IPS-18a (cell line): ENCODE measurements around the gene SLCO3A1.

ENCODE experiments used
- H3K27ac ChIP-seq: one replicate; pipeline ENCODE4 v1.5.1; 2013; ENCODE audit warnings: low read length
- H3K27me3 ChIP-seq: one replicate; pipeline ENCODE4 v1.6.1; 2013; ENCODE audit warnings: mild to moderate bottlenecking, low read length; ENCODE audit not compliant: control insufficient read depth, insufficient read depth
- H3K36me3 ChIP-seq: one replicate; pipeline ENCODE4 v1.6.1; 2013; ENCODE audit warnings: low read depth, low read length; ENCODE audit not compliant: control insufficient read depth
- H3K4me1 ChIP-seq: one replicate; pipeline ENCODE4 v1.6.1; 2013; ENCODE audit warnings: low read depth, low read length; ENCODE audit not compliant: control insufficient read depth
- H3K4me3 ChIP-seq: one replicate; pipeline ENCODE4 v1.5.1; 2013; ENCODE audit warnings: low read length
- H3K9ac ChIP-seq: one replicate; pipeline ENCODE4 v1.6.1; 2013; ENCODE audit warnings: mild to moderate bottlenecking, low read length, moderate library complexity
- H3K9me3 ChIP-seq: one replicate; pipeline ENCODE4 v1.6.1; 2013; ENCODE audit warnings: low read depth, low read length; ENCODE audit not compliant: control insufficient read depth

SLCO3A1 gene

DNA sequence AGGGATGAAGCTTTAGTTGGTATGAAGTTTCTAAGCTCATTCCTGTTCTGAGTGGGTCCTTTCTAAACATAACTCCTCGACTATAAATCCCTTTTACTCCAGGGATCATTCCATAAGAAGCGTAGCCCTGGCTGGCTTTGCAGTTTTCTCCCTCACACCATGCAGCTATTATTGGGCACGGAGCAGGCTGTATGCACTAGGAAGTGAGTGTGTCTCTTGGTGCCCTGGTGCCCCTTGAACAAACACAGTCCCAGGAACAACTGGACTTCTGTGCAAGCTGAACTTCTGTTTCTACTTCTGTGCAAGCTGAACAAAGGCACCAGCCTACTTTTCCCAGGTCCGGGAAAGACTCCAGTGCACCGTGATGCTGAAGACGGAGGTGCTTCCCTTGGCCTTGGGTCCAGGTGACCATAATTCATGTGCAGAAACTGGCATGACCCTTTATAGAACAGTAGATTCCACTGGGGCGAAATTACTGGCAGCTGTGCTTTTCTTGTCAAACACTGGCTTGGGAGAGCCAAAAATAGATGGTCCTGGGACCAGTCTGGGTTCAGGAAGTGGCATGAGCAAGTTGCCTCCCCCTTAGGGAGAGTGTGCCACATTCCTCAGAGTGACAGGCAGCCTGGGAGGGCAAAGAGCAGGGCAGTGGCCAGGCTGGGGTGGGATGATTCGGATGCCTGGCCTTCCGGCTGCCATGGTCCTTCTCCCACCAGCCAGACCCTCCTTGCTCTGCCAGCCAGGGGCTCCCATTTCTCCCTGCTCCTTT is 127.2 kb downstream of the SLCO3A1 start:
- H3K9ac ChIP-seq, result no peak overlapping the region
- no peaks in the 10 kb centered on the region for H3K9me3 ChIP-seq
- H3K27me3 ChIP-seq, result no peaks in the 10 kb centered on the region

DNA sequence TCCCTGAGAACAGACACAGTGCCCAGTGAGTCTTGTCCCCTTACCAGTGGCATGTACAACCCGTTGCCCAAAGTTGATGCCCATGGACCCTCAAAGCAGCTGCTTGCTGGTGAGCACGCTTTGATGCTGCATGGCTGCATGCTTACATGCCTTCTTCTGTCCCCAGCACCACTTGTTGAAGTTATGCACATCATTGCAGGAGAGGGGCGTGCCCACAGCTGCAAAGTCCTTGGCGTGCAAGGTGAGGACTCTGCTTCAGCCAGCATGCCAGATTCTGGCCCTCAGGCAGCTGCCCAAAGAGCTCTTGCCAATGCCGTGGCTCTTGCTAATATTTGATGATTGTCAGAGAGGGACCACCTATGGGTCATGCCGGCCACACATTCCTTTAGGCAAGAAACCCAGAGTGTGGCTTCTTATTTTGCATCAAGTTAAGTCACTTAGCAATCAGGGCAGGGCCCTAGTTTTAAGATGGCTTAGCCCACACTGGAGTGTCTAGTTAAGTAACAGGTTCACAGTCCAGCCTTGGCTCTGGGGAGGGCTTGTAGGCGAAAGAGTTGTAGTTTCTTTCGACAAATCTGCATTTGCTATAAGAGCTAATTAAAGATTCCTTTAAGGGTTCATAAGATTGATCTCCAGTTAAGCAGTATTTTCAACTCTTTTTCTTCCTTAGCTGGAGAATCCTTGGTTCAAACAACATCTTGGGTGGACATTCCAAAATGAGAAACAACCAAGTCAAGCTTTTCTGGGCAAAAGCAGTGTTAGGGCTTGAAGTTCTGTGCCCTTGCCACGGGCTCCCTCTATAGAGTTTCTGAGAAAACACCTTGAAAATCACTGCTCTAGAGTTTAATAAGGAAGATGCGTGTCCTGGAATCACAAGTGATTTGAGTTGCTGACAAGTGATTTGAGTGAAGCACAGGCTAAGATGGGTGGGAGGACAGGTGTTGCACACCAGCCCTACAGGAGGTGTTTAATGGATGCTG is 128.6 kb downstream of the SLCO3A1 start:
- H3K4me1 ChIP-seq, result peaks cover 4% of the 10 kb centered on the region
- no peaks in the 10 kb centered on the region for H3K36me3 ChIP-seq
- no peaks in the 10 kb centered on the region for H3K27me3 ChIP-seq
- no peak overlapping the region for H3K4me3 ChIP-seq
- no peak overlapping the region for H3K27ac ChIP-seq
- no peak overlapping the region for H3K9ac ChIP-seq
- H3K9me3 ChIP-seq, result no peaks in the 10 kb centered on the region

More for the DNA sequence above, 127.2 kb downstream of the SLCO3A1 start:
- H3K4me1 ChIP-seq, result peaks cover 4% of the 10 kb centered on the region
- H3K27ac ChIP-seq, result no peak overlapping the region
- no peak overlapping the region for H3K4me3 ChIP-seq
- no peaks in the 10 kb centered on the region for H3K36me3 ChIP-seq

- no peak overlapping the region for H3K27ac ChIP-seq
- no peaks in the 10 kb centered on the region for H3K27me3 ChIP-seq
- H3K9me3 ChIP-seq, result no peaks in the 10 kb centered on the region
- H3K9ac ChIP-seq, result no peak overlapping the region
- peaks cover 4% of the 10 kb centered on the region for H3K4me1 ChIP-seq
- no peak overlapping the region for H3K4me3 ChIP-seq
- no peaks in the 10 kb centered on the region for H3K36me3 ChIP-seq
Observed at GRCh38 chr15:91983729-91984340, 130.3 kb downstream of the SLCO3A1 start.

DNA sequence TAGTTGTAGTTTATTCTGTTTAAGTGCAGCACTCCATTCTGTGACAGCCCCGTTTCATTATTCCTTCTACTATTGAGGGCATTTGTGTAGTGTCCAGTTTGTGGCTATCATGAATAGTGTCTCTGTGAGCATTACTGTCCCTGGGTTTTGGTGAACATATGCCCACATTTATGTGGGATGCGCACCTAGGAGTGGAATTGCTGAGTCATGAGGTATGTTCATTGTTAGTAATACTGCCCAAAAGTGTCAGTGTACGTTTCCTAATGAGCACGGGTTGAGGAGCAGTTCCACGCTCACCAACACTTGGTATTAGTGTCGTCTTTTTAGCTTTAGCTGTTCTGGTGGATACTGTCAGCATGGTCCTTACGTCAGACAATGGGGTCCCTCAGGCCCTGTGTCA is 131.8 kb downstream of the SLCO3A1 start:
- peaks cover 4% of the 10 kb centered on the region for H3K4me1 ChIP-seq
- no peak overlapping the region for H3K27ac ChIP-seq
- H3K9me3 ChIP-seq, result no peaks in the 10 kb centered on the region
- H3K9ac ChIP-seq, result no peak overlapping the region
- no peaks in the 10 kb centered on the region for H3K36me3 ChIP-seq
- H3K4me3 ChIP-seq, result no peak overlapping the region
- no peaks in the 10 kb centered on the region for H3K27me3 ChIP-seq

GRCh38 chr15:91988071-91988470 is 134.6 kb downstream of the SLCO3A1 start:
- H3K36me3 ChIP-seq, result no peaks in the 10 kb centered on the region
- H3K27me3 ChIP-seq, result no peaks in the 10 kb centered on the region
- no peak overlapping the region for H3K27ac ChIP-seq
- H3K4me1 ChIP-seq, result no peaks in the 10 kb centered on the region
- no peak overlapping the region for H3K9ac ChIP-seq
- H3K4me3 ChIP-seq, result no peak overlapping the region
- no peaks in the 10 kb centered on the region for H3K9me3 ChIP-seq

- no peaks in the 10 kb centered on the region for H3K9me3 ChIP-seq
- no peaks in the 10 kb centered on the region for H3K36me3 ChIP-seq
- no peak overlapping the region for H3K4me3 ChIP-seq
- H3K27ac ChIP-seq, result no peak overlapping the region
- H3K9ac ChIP-seq, result no peak overlapping the region
- no peaks in the 10 kb centered on the region for H3K27me3 ChIP-seq
- no peaks in the 10 kb centered on the region for H3K4me1 ChIP-seq
Observed at GRCh38 chr15:91988655-91989054, 135.1 kb downstream of the SLCO3A1 start.

DNA sequence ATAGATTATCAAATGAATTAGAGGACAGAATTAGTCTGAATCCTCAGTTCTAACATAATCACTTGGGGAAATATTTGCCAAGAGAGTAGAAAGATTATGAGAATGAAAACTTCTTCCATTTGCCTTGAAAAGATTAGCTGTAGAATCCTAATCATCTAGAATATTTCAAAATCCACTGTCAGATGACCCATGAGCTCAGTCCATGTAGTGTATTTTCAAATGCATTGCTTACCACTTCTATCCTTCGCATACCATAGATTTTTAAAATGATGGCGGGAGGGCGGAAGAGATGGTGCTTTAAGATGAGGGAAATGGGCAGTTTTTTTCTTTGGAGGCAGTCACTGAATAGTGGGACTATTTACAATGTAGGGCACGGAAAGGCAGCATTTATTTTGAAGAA is 136.3 kb downstream of the SLCO3A1 start:
- Histone ChIP-seq H3K9ac (no peak overlapping the region), H3K27me3 (no peaks in the 10 kb centered on the region), H3K4me1 (no peaks in the 10 kb centered on the region)

GRCh38 chr15:91992945-91993344 is 139.4 kb downstream of the SLCO3A1 start:
- H3K27me3 ChIP-seq, result no peaks in the 10 kb centered on the region
- no peaks in the 10 kb centered on the region for H3K9me3 ChIP-seq
- no peaks in the 10 kb centered on the region for H3K4me1 ChIP-seq
- no peak overlapping the region for H3K9ac ChIP-seq
- H3K27ac ChIP-seq, result no peak overlapping the region
- no peaks in the 10 kb centered on the region for H3K36me3 ChIP-seq
- H3K4me3 ChIP-seq, result no peak overlapping the region

More for the DNA sequence above, 136.3 kb downstream of the SLCO3A1 start:
- no peak overlapping the region for H3K4me3 ChIP-seq
- H3K9me3 ChIP-seq, result no peaks in the 10 kb centered on the region
- H3K36me3 ChIP-seq, result no peaks in the 10 kb centered on the region
- no peak overlapping the region for H3K27ac ChIP-seq

DNA sequence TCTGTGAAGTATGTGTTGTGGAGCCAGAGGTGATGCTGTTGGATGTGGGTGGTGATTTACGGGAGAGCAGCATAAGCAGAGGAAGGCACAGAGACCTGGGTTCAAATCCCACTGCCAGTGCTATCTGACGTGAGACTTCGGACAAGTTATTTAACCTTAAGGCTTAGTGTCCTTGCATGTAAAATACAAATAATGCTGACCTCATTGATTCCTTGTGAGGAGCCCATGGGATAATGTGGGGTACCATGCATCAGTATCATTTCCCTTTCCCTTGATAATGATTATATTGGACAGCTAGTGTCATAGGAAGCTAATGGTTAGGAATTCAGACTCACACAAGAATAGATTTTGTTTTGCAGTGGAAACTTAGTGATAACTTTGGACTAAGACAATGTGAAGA is 141.6 kb downstream of the SLCO3A1 start:
- H3K36me3 ChIP-seq, result no peaks in the 10 kb centered on the region
- H3K4me3 ChIP-seq, result no peak overlapping the region
- H3K9ac ChIP-seq, result no peak overlapping the region
- no peaks in the 10 kb centered on the region for H3K27me3 ChIP-seq
- no peaks in the 10 kb centered on the region for H3K9me3 ChIP-seq
- H3K27ac ChIP-seq, result no peak overlapping the region
- peaks cover under 1% of the 10 kb centered on the region for H3K4me1 ChIP-seq

DNA sequence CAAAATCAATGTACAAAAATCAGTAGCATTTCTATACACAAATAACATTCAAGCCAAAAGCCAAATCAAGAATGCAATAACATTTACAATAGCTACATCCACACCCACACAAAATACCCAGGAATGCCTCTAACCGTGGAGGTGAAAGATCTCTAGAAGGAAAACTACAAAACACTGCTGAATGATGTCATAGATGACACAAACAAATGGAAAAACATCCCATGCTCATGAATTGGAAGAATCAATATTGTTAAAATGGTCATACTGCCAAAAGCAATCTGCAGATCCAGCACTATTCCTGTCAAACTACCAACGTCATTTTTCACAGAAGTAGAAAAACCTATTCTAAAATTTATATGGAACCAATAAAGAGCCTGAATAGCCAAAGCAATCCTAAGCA is 143.7 kb downstream of the SLCO3A1 start:
- H3K27me3 ChIP-seq, result no peaks in the 10 kb centered on the region
- no peak overlapping the region for H3K27ac ChIP-seq
- H3K9ac ChIP-seq, result no peak overlapping the region
- peaks cover 13% of the 10 kb centered on the region for H3K4me1 ChIP-seq
- no peaks in the 10 kb centered on the region for H3K36me3 ChIP-seq
- no peaks in the 10 kb centered on the region for H3K9me3 ChIP-seq
- no peak overlapping the region for H3K4me3 ChIP-seq

DNA sequence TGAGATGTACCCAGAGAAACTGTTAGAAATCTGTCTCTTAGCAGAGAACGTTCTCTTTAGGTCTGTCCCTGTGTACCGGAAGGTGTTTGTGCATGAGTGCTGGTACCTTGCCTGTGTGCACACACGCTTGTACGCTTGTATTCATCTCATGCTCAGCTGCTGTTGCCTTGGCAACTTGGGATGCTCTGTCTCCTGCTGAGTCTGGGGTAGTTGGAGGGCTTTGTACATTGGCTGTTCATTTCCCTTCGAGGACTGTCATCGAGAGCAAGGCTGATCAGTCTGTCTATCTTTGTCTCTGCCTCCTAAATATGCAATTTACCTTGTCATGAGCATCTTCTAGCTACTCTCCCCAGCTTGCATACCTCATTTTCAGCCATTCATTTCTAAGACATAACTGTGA is 147.2 kb downstream of the SLCO3A1 start:
- H3K4me1 ChIP-seq, result peaks cover 22% of the 10 kb centered on the region
- no peak overlapping the region for H3K27ac ChIP-seq
- H3K36me3 ChIP-seq, result no peaks in the 10 kb centered on the region
- no peak overlapping the region for H3K9ac ChIP-seq
- H3K9me3 ChIP-seq, result no peaks in the 10 kb centered on the region
- no peak overlapping the region for H3K4me3 ChIP-seq
- H3K27me3 ChIP-seq, result no peaks in the 10 kb centered on the region
